GM21360 (cell line): ENCODE data around the gene FHOD1.

Experiments
- ATAC-seq: cut with Tn5 transposase; IDR thresholded peaks from one replicate; pipeline ENCODE4 v1.9.1; 2021; ENCODE audit warnings: mild to moderate bottlenecking, moderate library complexity; ENCODE audit not compliant: unreplicated experiment

Gene FHOD1

GRCh38 chr16:67252609-67253497 is 5.6 kb upstream of the FHOD1 start:
- ATAC-seq: no peak

- no peak for ATAC-seq
Observed at GRCh38 chr16:67250045-67250327, 2.7 kb upstream of the FHOD1 start.

DNA sequence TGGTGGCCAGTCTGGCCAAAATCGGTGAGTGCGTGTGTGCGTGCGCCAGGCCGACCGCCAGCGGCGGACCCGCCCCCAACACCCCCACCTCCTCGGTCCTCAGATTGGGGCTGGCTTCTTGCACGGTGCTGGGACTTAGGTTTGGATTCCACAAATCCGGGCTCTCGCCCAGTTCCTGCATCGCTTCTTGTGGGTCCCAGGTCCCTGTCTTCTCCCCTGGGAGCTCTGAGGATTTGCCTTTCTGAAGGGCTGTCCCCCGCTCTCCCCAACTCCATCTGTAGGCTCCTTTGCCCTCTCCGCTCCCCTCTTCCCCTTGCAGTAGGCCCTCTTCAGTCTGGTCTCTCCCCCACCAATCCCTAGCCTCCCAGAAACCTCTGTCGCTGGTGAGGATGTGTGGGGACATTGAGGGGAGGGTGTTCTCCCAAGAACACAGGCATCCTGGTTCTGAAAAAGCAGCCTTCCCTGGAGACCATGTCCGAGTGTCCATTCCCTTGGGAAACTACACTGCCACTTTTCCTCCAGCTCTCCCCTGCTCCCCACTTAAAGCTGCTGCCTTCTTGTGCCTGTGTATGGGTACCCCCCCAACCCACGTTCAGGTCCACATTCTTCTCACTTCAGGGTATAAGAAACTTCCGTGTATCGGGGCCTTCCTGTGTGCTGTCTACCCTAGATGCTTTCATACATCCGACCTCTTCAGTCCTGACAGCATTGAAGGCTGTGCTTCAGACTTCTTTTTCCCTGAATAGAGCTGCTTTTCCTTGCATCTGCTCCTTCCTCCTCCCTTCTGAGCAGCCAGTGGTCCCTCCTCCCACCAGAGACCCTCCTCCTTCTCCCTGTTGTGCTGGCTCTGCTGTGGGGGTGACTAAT is 2.1 kb upstream of the FHOD1 start:
- ATAC-seq: no peak

DNA sequence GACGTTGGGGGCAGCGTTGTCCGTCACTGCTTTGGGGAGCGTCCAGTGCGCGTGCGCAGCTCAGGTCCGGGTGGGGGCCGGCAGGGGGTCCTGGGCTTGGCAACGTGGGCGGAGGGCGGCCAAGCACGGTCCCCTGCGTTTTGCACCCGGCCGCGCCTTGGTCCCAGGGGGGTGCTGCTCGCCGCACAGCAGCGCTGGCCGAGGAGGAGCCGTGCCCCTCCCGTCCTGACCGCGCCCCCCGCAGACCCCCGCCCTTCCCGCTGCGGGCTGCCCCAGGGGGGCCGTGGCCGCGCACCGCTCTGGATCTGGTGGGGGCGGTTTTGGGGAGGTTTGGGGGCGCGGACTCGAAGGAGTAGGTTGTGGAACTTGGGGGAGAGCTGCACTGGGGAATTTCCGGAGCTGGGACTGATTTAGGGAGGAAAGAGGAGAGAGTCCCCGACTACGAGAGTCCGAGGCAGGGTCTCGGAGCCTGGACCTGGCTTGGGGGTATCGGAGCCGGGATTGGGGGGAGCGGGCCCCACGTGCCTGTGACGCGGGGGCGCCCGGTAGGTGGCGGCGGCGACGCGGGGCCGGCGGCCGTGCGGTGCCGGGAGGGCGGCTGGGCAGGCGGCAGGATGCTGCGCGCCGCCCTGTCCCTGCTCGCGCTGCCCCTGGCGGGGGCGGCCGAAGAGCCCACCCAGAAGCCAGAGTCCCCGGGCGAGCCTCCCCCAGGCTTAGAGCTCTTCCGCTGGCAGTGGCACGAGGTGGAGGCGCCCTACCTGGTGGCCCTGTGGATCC is 1.3 kb upstream of the FHOD1 start, which contains the start of gene SLC9A5:
Gene SLC9A5, plus strand, starts transcription at position 579 of the 777 bp plus-strand sequence. Its CDS starts 36 bp downstream, at position 615.
- ATAC-seq: no peak

DNA sequence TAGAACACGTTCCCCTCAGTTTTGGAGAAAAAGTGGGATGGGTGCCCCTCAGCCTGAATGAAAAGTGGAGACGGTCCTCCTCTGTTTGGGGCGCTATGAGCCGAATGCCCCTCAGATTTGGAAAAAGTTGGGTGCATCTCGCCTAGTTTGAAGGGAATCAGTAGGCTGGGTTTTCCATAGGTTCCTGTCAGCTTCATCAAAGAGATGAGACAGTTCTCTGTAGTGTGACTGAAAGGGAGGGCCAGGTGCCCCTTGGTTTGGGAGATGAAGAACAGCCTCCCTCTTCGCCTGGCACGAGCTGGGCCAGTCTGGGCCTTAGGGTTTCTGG is 756 bp upstream of the FHOD1 start:
- ATAC-seq: no peak

DNA sequence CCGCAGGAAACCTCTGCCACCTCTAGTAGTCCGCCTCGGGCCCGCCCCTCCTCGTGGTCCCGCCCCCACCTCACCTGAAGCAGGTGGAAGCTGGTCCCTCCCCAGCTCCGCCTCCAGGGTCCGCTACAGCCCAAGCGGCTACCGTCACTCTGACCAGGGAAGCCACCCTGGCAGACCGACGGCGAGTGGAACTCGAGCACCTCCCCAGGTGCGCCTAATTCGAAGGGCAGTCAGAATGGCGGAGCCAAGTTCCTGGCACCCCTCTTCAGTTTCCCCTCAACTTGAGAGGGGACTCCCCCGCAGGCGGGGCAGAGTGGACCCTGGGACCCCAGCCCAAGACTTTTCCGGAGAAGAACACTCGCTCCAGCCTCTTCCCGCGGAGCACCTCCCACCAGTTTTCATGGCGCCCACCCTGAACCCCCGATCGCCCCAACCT is 507 bp downstream of the FHOD1 start:
- no peak for ATAC-seq

- ATAC-seq: no peak
Observed at GRCh38 chr16:67246081-67246755, 1.1 kb downstream of the FHOD1 start.

GRCh38 chr16:67245674-67246080 is 1.6 kb downstream of the FHOD1 start:
- ATAC-seq: no peak

DNA sequence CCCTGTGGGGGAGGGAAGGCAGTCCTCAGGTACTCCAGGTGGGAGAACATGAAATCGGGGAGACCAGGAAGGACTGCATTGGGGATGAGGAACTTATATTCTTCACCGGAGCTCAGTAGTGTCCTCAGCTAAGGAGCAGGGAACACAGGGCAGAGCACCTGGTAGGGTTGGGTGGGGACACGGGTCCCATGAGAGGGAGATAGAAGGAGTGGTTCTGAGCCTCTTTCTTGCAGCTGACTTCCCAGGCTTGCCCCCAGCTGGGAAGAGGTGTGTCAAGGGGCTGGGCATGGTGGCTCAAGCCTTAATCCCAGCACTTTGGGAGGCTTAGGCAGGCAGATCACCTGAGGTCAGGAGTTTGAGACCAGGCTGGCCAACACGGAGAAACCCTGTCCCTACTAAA is 2.1 kb downstream of the FHOD1 start:
- ATAC-seq: no peak

GRCh38 chr16:67244387-67245185 is 2.7 kb downstream of the FHOD1 start:
- ATAC-seq: peak; percentile 49

GRCh38 chr16:67243481-67243880 is 3.8 kb downstream of the FHOD1 start:
- no peak for ATAC-seq

- ATAC-seq: no peak
Observed at GRCh38 chr16:67242138-67242730, 5.0 kb downstream of the FHOD1 start.

GRCh38 chr16:67241008-67241900 is 6.0 kb downstream of the FHOD1 start:
- no peak for ATAC-seq

DNA sequence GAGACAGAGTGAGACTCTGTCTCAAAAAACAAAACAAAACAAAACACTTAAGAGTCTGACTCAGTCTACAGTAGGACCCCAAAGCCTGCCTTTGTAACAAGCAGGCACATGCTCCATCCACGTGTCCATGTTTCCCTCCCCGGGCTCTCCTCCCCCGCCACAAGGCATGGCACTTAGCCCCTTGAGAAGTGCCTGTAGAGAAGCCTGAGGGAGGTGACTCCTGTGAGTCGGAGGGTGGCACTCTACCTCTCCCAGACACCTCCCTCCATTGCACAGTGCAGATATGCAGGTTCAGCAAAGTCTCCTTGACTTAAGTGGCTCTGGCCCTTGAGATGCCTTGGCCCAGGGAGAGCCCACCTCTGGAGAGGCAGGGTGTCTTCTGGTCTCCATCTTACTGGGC is 6.8 kb downstream of the FHOD1 start:
- no peak for ATAC-seq

- ATAC-seq: no peak
Observed at GRCh38 chr16:67238806-67239470, 8.3 kb downstream of the FHOD1 start.

- ATAC-seq: no peak
Observed at GRCh38 chr16:67238278-67238575, 9.1 kb downstream of the FHOD1 start.

- ATAC-seq: no peak
Observed at GRCh38 chr16:67237396-67238277, 9.6 kb downstream of the FHOD1 start.
